ENCODE measurements around the gene CACNA1D.

GRCh38 chr3:53811143-53811927, 316.9 kb downstream of the CACNA1D start:
- TF ChIP-seq CTCF (IDR thresholded peaks at IDR 0.05): no peak
- no peak for TF ChIP-seq POLR2A (IDR thresholded peaks at IDR 0.05)

All from body of pancreas (tissue), 4 donors.